ENCODE measurements around the gene CDH4.

The CDH4 gene

GRCh38 chr20:61868006-61868405 lies 615.9 kb downstream of the CDH4 start:
- peaks cover 15% of the 10 kb centered on the region for H3K9me3 ChIP-seq (ENCODE audit: control insufficient read depth, insufficient read depth, low read depth, low read length)
- no peaks in the 10 kb centered on the region for H3K36me3 ChIP-seq (ENCODE audit: control insufficient read depth, insufficient read depth, low read length)
- no peak overlapping the region for H3K4me3 ChIP-seq (ENCODE audit: low read depth, low read length)
- H3K27ac ChIP-seq (ENCODE audit: low read depth, low read length): no peak overlapping the region
- no peak overlapping the region for H3K9ac ChIP-seq (ENCODE audit: low read length)
- H3K27me3 ChIP-seq (ENCODE audit: control insufficient read depth, insufficient read depth, low read length): peaks cover 26% of the 10 kb centered on the region
- no peaks in the 10 kb centered on the region for H3K4me1 ChIP-seq (ENCODE audit: control insufficient read depth, insufficient read depth, low read length)

GRCh38 chr20:61868466-61869090 lies 616.5 kb downstream of the CDH4 start:
- peaks cover 15% of the 10 kb centered on the region for H3K9me3 ChIP-seq (ENCODE audit: control insufficient read depth, insufficient read depth, low read depth, low read length)
- no peak overlapping the region for H3K9ac ChIP-seq (ENCODE audit: low read length)
- H3K4me1 ChIP-seq (ENCODE audit: control insufficient read depth, insufficient read depth, low read length): no peaks in the 10 kb centered on the region
- H3K27me3 ChIP-seq (ENCODE audit: control insufficient read depth, insufficient read depth, low read length): peaks cover 20% of the 10 kb centered on the region
- no peaks in the 10 kb centered on the region for H3K36me3 ChIP-seq (ENCODE audit: control insufficient read depth, insufficient read depth, low read length)
- no peak overlapping the region for H3K27ac ChIP-seq (ENCODE audit: low read depth, low read length)
- H3K4me3 ChIP-seq (ENCODE audit: low read depth, low read length): no peak overlapping the region

- no peak overlapping the region for H3K9ac ChIP-seq (ENCODE audit: low read length)
- no peaks in the 10 kb centered on the region for H3K4me1 ChIP-seq (ENCODE audit: control insufficient read depth, insufficient read depth, low read length)
- no peak overlapping the region for H3K27ac ChIP-seq (ENCODE audit: low read depth, low read length)
- no peak overlapping the region for H3K4me3 ChIP-seq (ENCODE audit: low read depth, low read length)
- H3K27me3 ChIP-seq (ENCODE audit: control insufficient read depth, insufficient read depth, low read length): peaks cover 18% of the 10 kb centered on the region
- H3K36me3 ChIP-seq (ENCODE audit: control insufficient read depth, insufficient read depth, low read length): no peaks in the 10 kb centered on the region
- peaks cover 15% of the 10 kb centered on the region for H3K9me3 ChIP-seq (ENCODE audit: control insufficient read depth, insufficient read depth, low read depth, low read length)
Measured at GRCh38 chr20:61869750-61870507, 617.9 kb downstream of the CDH4 start.

GRCh38 chr20:61871160-61871559 lies 619.1 kb downstream of the CDH4 start:
- no peaks in the 10 kb centered on the region for H3K4me1 ChIP-seq (ENCODE audit: control insufficient read depth, insufficient read depth, low read length)
- no peak overlapping the region for H3K27ac ChIP-seq (ENCODE audit: low read depth, low read length)
- H3K9me3 ChIP-seq (ENCODE audit: control insufficient read depth, insufficient read depth, low read depth, low read length): peaks cover 15% of the 10 kb centered on the region
- H3K9ac ChIP-seq (ENCODE audit: low read length): no peak overlapping the region
- no peak overlapping the region for H3K4me3 ChIP-seq (ENCODE audit: low read depth, low read length)
- H3K27me3 ChIP-seq (ENCODE audit: control insufficient read depth, insufficient read depth, low read length): peaks cover 18% of the 10 kb centered on the region
- H3K36me3 ChIP-seq (ENCODE audit: control insufficient read depth, insufficient read depth, low read length): no peaks in the 10 kb centered on the region

DNA sequence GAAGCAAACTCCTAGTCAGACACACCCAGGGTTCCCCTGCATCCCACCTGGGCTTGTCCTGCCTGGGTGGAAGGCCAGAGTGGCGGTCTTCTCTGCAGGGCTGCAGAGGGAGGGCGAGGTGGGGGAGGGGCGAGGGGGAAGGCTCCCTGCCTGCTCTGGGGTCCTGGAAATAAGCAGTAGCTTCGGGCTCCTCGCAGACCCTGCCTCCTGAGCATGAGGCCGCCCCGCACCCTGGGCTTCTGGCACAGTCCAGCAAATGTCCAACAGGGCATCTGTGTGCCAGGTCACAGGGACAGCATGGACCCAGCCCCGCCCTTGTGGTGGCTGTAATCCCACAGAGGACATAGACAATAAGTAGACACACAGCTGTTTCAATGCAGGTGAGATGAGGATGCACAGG lies 619.9 kb downstream of the CDH4 start:
- Histone ChIP-seq H3K9ac (ENCODE audit: low read length) (no peak overlapping the region), H3K9me3 (ENCODE audit: control insufficient read depth, insufficient read depth, low read depth, low read length) (peaks cover 15% of the 10 kb centered on the region), H3K27ac (ENCODE audit: low read depth, low read length) (no peak overlapping the region), H3K4me1 (ENCODE audit: control insufficient read depth, insufficient read depth, low read length) (no peaks in the 10 kb centered on the region), H3K4me3 (ENCODE audit: low read depth, low read length) (no peak overlapping the region), H3K27me3 (ENCODE audit: control insufficient read depth, insufficient read depth, low read length) (peaks cover 12% of the 10 kb centered on the region), H3K36me3 (ENCODE audit: control insufficient read depth, insufficient read depth, low read length) (no peaks in the 10 kb centered on the region)

DNA sequence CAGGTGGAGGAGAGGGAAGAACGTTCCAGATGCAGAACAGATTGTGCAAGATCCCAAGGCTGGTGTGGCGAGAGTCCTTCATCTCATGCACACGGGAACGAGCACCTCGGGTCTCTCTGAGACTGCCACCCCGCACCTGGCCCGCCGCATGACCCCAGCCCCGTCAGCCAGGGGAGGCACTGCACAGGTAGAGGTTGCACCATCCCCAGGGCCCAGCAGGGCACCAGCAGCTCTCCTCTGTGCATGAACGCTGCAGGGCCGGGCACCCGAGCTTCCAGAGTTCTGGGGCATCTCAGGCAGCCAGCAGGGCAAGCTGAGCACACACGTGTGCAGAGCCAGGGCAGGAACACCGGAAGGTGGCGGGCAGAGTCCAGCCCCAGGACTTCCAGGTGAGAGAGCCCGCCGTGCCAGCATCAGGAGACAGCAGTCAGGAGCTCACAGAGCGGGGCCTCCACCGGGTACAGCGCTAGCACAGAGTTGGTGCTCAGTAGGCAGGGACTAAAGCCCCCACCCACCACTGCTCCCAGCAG lies 620.4 kb downstream of the CDH4 start:
- no peaks in the 10 kb centered on the region for H3K36me3 ChIP-seq (ENCODE audit: control insufficient read depth, insufficient read depth, low read length)
- H3K27me3 ChIP-seq (ENCODE audit: control insufficient read depth, insufficient read depth, low read length): peaks cover 11% of the 10 kb centered on the region
- H3K4me3 ChIP-seq (ENCODE audit: low read depth, low read length): no peak overlapping the region
- no peak overlapping the region for H3K27ac ChIP-seq (ENCODE audit: low read depth, low read length)
- peaks cover 15% of the 10 kb centered on the region for H3K9me3 ChIP-seq (ENCODE audit: control insufficient read depth, insufficient read depth, low read depth, low read length)
- no peak overlapping the region for H3K9ac ChIP-seq (ENCODE audit: low read length)
- no peaks in the 10 kb centered on the region for H3K4me1 ChIP-seq (ENCODE audit: control insufficient read depth, insufficient read depth, low read length)

GRCh38 chr20:61873651-61874420 lies 621.8 kb downstream of the CDH4 start:
- no peaks in the 10 kb centered on the region for H3K4me1 ChIP-seq (ENCODE audit: control insufficient read depth, insufficient read depth, low read length)
- H3K9me3 ChIP-seq (ENCODE audit: control insufficient read depth, insufficient read depth, low read depth, low read length): peaks cover 15% of the 10 kb centered on the region
- H3K27me3 ChIP-seq (ENCODE audit: control insufficient read depth, insufficient read depth, low read length): peaks cover 3% of the 10 kb centered on the region
- H3K9ac ChIP-seq (ENCODE audit: low read length): no peak overlapping the region
- no peak overlapping the region for H3K27ac ChIP-seq (ENCODE audit: low read depth, low read length)
- H3K4me3 ChIP-seq (ENCODE audit: low read depth, low read length): no peak overlapping the region
- H3K36me3 ChIP-seq (ENCODE audit: control insufficient read depth, insufficient read depth, low read length): no peaks in the 10 kb centered on the region

- H3K9me3 ChIP-seq (ENCODE audit: control insufficient read depth, insufficient read depth, low read depth, low read length): peaks cover 15% of the 10 kb centered on the region
- no peak overlapping the region for H3K4me3 ChIP-seq (ENCODE audit: low read depth, low read length)
- H3K27me3 ChIP-seq (ENCODE audit: control insufficient read depth, insufficient read depth, low read length): no peaks in the 10 kb centered on the region; the same call in 1 of the 2 replicates
- H3K9ac ChIP-seq (ENCODE audit: low read length): no peak overlapping the region
- H3K4me1 ChIP-seq (ENCODE audit: control insufficient read depth, insufficient read depth, low read length): no peaks in the 10 kb centered on the region
- no peak overlapping the region for H3K27ac ChIP-seq (ENCODE audit: low read depth, low read length)
- H3K36me3 ChIP-seq (ENCODE audit: control insufficient read depth, insufficient read depth, low read length): no peaks in the 10 kb centered on the region
Measured at GRCh38 chr20:61874421-61875068, 622.5 kb downstream of the CDH4 start.

DNA sequence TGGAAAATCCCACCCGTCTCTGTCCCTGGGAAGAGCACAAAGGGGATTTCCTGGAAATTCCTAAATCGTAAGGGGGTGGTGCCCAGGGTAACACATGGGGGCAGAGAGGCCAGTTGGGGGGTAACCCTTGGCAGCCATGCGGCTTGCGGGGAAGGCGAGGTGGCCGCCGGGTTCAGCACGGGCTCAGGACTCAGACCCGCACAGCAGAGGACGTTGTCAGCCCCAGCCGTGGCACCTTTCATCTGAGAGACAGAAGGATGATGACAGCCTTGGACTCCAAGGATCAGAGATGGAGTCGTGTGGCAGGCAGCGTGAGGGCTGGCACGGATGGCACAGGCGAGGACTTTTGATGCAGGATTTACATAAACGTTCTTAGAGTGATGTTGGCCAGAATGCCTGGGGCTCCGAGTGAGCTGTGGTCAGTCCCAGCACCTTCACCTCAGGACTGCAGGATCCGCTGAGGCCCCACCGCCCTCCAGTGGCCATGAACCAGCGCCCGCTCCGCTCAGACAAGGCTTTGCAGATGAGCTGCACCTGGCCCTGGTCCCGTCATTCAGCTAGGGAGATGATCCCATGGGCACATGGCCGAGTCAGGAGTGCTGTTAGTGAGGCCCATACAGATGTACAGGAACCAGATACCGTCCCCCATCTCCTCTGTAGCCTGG lies 623.3 kb downstream of the CDH4 start:
- H3K4me1 ChIP-seq (ENCODE audit: control insufficient read depth, insufficient read depth, low read length): no peaks in the 10 kb centered on the region
- H3K9ac ChIP-seq (ENCODE audit: low read length): no peak overlapping the region
- no peak overlapping the region for H3K27ac ChIP-seq (ENCODE audit: low read depth, low read length)
- peaks cover 14% of the 10 kb centered on the region for H3K9me3 ChIP-seq (ENCODE audit: control insufficient read depth, insufficient read depth, low read depth, low read length)
- H3K27me3 ChIP-seq (ENCODE audit: control insufficient read depth, insufficient read depth, low read length): no peaks in the 10 kb centered on the region; the same call in 1 of the 2 replicates
- no peak overlapping the region for H3K4me3 ChIP-seq (ENCODE audit: low read depth, low read length)
- no peaks in the 10 kb centered on the region for H3K36me3 ChIP-seq (ENCODE audit: control insufficient read depth, insufficient read depth, low read length)

DNA sequence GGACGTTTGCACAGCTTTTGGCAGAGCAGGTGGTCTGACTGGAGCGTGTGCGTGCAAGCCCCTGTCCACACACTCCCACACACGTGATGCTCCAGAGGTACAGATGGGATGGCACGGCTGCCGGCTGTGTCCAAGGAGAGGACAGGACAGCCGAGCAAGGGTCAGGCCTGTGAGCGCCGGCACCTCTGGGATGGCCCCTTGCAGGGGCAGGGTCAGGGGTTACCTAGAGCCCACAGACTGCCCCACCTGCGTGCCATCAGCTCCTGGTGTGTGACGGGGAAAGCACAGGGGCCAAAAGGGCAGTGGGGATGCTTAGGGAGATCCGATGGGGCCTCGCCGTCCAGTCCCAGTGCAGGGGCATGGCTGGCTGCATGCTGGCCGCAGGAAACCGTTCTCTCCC lies 623.9 kb downstream of the CDH4 start:
- Histone ChIP-seq H3K36me3 (ENCODE audit: control insufficient read depth, insufficient read depth, low read length) (no peaks in the 10 kb centered on the region), H3K4me3 (ENCODE audit: low read depth, low read length) (no peak overlapping the region), H3K9me3 (ENCODE audit: control insufficient read depth, insufficient read depth, low read depth, low read length) (peaks cover 8% of the 10 kb centered on the region), H3K27me3 (ENCODE audit: control insufficient read depth, insufficient read depth, low read length) (no peaks in the 10 kb centered on the region; the same call in 1 of the 2 replicates), H3K4me1 (ENCODE audit: control insufficient read depth, insufficient read depth, low read length) (no peaks in the 10 kb centered on the region), H3K27ac (ENCODE audit: low read depth, low read length) (no peak overlapping the region), H3K9ac (ENCODE audit: low read length) (no peak overlapping the region)
